ENCODE results near the gene CSTPP1.
"Not testable (repeated sequence)": the region's sequence is repeated elsewhere in the genome, so short reads cannot be mapped to it uniquely, and the experiment has no call there.

The CSTPP1 gene

DNA sequence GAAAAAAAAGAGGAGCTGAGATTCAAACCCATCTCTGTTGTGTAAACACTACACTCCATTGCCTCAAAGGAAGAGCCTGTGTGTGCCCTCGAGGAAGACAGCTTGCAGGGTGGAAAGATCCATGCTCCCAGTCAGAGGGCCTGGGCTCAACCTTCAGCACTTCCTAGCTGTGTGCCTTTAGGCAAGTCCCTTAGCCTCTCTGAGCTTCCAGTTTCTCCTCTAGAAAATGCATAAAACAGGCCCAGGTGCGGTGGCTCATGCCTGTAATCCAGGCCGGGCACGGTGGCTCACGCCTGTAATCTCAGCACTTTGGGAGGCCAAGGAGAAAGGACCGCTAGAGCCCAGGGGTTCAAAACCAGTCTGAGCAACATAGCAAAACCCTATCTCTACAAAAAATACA is 244.7 kb downstream of the CSTPP1 start:
- no peak for DNase-seq (ENCODE audit: low read depth)

DNA sequence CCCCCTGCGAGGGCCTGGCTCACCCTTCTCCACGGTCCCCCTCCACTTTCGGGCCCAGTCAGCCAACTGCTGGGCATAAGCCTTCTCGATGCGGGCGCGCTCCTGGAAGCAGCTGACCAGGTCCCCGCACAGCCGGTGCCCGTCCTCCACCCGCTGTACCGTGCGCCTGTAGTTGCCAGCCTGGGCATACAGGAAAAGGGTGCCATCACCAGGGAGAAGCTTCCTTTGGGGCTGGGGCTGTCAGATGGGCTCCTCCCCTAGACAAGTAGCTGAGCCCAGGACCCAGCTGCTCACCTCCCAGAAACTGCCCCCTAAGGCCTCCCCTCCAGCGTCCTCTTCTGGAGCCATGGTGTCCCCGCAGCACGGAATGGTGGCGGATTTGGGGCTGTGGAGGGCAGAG is 245.8 kb downstream of the CSTPP1 start:
- no peak for DNase-seq (ENCODE audit: low read depth)

DNA sequence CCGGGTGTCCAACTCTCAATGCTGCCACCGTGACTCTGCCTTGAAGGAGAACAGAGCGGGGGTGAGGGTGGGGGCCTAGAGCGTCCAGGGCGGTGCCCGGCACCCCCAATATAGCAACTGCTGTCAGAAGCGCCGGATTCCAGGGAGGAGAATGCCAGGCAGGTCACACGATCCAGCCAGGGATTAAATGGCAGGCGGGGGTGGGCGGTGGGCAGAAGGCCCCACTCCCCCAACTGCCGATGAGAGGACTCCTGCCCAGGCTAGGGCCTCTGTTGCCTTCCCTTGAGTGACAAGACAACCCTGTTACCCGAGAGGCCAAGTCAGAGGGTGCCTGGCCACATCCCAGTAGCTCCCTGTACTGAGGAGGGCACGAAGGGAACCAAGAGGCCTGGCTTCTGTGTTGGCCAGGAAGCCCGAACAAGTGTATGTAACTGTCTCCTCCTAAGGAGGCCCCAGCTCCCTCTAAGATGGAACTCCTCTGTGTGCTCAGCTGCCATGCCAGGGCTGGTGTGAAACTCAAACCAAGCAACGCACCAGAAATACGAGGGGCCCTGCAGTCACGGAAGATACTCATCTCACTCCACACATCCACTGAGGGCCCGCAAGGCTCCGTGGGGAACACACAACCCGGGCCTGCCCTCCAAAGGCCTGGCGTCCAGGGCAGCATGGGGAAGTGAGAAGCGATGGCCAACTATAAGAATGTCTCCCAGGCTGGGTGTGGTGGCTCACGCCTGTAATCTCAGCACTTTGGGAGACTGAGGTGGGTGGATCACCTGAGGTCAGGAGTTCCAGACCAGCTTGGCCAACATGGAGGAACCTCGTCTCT is 246.7 kb downstream of the CSTPP1 start:
- DNase-seq (ENCODE audit: low read depth) = no peak

DNA sequence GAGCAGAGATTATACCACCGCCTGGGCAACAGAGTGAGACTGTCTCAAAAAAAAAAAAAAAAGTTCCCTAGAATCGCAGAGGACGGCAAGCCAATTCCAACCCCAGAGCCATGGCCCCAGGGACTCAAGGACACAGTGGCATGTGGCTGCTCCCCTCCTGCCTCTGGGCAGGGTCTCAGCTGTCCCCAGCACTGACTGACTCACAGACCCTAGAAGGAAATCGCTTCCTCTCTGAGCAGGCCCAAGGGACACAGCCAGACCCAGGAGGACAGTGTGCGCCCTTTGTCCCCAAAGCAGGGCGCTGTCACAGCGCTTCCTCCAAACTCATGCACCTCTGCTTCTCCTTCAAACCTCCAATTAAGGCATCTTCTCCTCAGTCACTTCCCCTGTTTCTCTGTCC is 247.4 kb downstream of the CSTPP1 start:
- DNase-seq (ENCODE audit: low read depth) = no peak

DNA sequence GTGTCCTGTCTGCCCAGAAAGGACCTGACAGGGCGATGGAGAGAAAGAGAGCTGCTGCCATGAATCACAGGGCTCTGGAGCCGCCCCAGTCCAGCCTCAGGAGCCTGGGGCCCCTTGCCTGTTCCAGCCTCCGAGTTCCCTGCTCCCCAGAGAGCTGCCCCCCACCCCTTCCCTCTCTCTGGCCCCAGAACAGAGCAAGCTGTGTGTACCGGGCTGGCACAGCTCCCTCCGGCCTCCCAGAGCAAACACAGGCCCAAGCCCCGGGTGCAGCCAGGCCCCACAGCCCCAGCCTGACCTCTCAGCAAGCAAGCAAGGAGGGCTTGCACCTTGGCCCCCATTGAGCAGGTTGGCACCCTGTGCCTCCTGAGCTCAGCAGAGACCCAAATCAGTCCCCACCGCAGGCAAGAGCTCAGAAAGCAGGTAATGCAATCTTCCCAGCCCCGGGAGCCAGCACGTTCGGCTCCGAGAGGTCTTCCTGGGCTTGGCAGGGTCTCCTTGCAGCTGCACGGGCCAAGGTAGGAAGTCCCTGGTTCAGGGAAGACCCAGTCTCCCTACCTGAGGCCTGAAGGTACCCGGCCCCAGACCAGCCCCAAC is 248.2 kb downstream of the CSTPP1 start:
- no peak for DNase-seq (ENCODE audit: low read depth)

DNA sequence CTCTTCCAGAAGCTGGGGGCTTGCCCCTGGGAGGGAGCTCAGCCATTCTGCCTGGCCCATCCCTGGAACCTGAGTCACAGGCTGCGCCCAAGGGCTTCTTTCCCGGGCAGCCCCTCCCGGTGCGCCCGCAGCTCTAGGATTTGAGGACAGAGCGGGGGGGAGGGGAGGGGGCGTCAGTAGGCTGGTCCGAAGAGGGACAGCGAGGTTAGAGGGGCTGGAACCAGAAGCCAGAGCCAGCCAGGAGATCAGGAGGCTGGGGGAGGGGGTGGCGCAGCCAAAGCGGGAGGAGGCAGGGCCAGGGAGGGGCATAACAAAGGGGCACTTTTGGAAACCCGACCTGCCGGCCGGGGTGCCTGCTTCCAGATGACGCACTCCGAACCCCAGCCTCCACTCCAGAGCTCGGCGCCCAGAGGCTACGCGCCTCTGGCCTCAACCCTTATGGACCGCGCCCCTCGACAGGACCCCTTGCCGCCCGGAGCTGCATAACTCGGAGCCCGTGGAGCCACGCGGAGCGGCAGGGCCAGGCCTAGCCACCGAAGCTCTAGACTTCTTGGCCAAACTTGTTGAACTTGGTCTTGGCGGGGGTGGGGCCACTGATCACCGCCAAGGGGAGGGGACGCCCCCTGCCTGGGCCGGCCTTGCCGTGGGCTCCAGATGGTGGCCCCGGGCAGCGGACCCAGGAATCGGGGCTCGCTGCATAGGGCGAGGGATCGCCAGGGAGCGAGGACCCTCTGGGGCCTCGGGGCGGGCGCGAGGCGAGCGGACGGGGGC is 248.9 kb downstream of the CSTPP1 start:
- DNase-seq (ENCODE audit: low read depth) = no peak

DNA sequence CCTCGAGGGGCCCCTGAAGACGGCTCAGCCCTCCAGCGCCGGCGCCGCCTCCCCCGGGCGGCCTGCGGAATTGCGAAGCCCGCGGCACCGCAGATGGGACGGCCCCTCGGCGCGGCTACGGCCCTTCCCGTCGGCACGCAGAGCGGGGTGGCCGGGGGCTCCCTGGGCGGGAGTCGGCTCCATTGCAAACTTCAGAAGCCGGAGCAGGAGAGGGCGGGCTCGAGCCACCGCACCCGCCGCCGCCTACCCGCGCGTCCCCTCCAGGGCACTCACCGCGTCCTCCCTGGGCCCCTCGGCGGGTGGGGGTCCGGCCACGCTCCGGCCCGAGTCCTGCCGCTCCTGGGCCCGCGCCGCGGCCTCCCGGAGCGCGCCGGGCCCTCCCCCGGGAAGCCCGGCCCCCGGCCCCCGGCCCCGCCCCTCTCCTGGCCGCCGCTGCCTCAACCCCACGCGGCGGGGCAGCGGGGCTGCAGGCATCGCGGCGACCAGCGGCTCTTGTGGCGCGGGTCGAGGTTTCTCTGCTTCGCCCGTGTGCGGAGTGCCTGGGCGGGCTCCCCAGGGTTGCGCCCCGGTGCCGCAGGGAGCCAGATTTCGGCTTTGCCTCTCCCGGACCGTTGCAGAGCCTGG is 249.6 kb downstream of the CSTPP1 start, which contains the start of gene PACSIN3:
Gene PACSIN3 (minus strand): TSS at position 359 of the 624 bp plus-strand sequence. CDS start 3,707 bp downstream, outside the sequence.
- DNase-seq (ENCODE audit: low read depth) = no peak

DNA sequence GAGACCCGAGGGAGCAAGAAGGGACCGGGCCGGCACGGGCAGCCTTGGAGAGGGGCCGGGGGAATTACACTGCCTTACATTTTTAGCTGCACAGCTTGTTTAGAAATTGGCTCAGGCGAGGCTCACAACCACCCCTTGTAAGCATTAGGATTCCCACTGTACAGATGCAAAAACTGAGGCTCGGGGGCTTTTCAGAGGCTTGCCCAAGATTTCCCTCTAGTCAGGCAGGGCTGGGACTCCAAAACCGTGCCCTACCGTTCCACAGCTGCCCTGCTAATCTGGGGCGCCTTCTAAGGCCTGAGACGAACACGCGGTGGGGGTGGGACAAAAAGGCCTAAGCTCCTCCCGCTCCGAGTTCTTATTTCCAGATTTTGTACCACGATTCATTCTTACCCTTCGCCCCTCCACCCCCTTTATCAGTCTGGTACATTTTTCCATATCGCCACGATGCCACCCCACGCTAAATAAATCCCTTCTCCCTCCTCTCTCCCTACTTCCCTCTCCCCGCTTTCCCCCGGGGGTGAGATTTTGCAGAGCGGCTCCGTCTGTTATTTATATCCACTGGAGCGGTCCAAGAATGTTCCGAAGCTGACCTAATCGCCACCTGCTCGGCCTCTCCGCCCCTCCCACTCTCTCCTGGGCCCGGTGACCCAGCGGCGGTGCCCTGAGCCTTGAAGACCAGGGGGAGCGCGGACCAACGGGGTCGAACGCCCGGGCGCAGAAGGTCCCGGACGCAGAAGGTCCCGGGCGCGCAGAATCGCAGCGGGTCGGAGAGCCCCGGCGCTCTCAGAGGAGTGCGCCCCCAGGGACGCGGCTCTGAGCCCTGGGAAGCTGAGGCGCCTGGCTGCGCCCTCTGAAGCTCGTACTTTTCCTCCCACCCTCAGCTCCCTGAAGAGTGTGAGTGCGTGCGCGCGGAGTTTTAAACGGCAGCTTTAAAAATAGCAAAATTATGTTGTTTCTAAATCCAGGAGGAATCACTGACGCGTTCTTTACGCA is 250.4 kb downstream of the CSTPP1 start:
- no peak for DNase-seq (ENCODE audit: low read depth)

DNA sequence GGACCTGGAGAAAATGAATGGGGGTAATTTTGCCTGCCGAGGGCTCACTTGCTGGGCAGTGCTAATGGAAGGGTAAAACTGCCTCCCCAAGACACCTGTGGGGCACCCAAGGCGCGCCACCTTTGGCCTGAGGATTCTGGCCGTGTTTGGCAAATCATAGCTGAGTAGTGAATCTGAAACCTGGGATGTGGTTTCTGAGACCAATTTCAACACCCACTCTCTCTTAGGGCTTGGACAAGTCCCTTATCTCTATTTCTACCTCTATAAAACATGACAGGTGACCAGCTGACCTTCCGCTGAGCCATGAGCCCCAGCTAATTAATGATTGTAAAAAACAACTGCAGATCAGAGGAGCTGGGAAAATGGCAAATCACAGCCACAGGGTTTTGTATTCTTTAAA is 251.2 kb downstream of the CSTPP1 start:
- no peak for DNase-seq (ENCODE audit: low read depth)

DNA sequence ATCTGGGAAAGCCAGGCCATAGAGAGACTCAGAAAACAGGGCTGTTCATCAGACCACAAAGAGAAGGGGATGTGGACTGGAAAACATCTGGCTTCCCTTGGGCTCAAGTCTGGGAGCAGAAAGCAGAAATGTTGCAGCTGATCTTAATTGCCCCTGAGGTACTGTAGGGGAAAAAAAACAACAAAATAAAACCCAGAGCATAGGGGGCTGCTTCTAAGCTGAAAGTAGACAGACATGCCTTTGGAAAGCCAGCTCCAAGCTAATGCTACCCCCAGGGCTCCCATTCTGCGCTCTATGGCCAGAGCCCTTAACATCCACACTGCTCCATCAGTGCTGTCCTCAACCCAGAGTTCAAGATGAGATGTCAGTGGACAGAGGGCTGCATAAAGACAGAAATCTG is 251.7 kb downstream of the CSTPP1 start:
- DNase-seq (ENCODE audit: low read depth) = no peak

DNA sequence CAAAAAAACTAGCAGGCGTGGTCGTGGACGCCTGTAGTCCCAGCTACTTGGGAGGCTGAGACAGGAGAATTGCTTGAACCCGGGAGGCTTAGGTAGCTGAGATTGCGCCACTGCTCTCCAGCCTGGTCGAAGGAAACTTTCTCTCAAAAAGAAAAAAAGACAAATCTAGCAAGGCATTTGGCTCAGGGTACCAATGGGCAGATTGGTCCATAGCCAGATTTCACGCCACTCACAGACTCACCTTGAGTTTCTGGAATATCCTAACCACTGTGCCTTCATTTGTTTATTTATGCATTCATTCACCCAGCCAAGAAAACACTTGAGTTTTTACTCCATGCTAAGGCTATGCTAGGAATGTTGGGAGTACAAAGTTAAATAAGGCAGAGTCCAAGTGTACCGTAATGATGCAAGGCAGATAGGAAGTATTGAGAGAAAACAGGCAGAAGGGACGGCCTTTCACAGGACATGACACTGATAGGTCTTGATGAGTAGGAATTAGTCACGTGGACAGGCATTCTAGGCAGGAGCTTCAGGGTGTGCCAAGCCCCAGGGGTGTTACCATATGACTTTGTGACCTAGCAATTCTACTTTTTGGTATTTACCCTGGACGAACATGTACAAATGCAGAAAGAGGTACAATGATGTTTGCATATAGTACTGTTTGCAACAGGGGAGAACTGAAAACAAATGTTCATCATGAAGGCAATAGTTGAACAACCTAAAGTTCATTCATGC is 252.7 kb downstream of the CSTPP1 start:
- DNase-seq (ENCODE audit: low read depth) = no peak

DNA sequence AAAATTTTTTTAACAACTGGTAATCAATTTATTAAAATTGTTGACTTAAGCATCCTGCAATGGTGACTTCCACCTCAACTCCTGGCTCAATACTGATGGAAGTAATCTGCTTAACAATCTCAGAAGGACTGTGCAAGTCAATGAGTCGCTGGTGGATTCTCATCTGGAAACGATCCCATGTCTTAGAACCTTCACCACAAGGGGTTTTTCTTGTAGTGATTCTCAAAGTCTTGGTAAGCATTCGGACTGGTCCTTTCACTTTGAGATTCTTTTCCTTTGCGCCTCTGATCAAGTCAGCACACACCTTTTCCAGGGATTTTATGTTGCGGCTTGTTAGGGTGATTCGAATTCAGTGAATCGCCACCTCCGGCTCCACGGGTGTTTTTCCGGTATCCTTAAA is 254.6 kb downstream of the CSTPP1 start:
- DNase-seq (ENCODE audit: low read depth) = not testable (repeated sequence)

DNA sequence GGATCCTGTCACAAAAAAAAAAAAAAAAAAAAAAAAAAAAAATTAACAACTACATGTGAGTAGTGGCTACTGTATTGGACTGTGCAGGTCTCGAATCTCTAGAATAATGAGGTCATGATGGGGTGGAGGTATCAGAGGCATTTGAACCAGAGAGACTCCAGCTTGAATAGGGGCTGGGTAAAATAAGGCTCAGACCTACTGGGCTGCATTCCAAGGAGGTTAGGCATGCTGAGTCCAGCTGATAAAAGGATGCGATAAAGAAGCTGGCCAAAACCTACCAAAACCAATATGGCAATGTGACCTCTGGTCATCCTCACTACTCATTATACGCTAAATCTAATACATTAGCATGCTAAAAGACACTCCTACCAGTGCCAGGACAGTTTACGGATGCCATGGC is 255.6 kb downstream of the CSTPP1 start:
- DNase-seq (ENCODE audit: low read depth) = no peak

DNA sequence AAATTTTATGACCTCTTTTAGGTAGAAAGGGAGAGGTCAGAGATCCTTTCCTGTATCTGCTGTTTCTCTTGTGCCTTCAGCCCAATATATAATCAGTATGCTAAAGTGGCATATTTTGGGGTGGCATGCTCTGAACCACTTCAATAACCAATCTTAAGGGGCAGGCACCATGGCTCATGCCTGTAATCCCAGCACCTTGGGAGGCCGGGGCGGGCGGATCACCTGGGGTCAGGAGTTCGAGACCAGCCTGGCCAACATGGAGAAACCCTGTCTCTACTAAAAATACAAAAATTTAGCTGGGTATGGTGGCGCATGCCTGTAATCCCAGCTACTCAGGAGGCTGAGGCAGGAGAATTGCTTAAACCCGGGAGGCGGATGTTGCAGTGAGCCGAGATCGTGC is 261.6 kb downstream of the CSTPP1 start:
- DNase-seq (ENCODE audit: low read depth) = not testable (repeated sequence)

DNA sequence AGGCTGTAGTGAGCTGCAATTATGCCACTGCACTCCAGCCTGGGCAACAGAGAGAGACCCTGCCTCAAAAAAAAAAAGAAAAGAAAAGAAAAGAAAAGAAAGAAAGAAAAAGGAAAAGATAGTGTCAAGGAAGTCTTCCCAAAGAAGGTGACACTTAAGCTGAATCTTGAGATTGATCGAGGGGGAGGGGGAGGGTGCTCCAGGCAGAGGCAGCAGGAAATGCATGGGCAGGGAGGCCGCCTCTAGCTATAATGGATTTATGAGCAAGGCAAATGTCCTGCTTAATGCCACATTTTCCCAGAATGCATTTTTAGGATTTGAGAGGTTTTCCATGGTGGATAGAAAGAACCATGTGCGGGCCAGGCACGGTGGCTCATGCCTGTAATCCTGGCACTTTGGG is 264.5 kb downstream of the CSTPP1 start:
- no peak for DNase-seq (ENCODE audit: low read depth)

DNA sequence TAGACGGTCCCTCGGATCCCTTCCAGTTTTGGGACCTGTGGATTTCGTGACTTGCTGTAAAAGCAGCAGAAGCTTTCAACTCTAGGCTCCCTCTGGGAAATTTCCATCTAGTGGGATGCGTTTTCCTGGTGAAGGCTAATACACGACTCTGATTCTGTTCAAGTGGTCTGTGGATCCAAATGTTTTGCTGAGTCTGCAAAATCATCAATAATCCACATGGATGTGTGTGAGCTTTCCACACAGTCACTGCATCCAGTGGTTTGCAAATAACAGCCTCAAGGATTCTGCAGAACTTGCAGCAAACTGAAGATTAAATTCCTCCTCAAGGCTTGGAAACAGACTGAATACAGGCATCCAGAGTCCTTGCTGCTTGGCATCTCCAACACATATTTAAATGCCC is 266.0 kb downstream of the CSTPP1 start:
- DNase-seq (ENCODE audit: low read depth) = no peak

DNA sequence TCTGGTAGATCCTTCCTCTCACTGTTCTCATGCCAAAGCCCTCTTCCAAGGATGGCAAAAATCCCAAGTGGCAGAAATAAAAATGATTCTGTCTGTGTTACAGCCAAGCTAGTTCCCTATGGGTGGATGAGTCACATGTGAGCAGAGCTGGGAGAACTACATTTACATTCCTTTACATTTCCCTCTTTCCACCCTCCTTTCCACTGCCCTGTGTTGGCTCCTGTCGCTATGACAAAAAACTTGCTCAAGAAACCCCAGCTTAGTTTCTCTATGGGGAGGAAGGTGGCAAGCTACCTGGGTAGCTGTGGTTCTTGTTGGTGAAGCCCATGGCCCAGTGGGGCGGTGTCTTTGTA is 268.1 kb downstream of the CSTPP1 start:
- no peak for DNase-seq (ENCODE audit: low read depth)

DNA sequence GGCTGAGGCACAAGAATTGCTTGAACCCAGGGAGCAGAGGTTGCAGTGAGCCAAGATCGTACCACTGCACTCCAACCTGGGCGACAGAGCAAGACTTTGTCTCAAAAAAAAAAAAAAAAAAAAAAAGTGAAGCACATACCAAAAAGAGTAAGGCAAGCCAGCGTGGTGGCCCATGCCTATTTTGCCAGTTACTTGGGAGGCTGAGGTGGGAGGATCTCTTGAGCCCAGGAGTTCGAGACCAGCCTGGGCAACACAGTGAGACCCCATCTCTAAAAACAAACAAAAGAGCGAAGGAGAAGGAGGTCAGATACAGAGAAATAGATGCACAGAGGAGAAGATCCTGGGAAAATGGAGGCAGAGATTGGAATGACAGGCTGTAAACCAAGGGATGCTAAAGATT is 270.0 kb downstream of the CSTPP1 start:
- DNase-seq (ENCODE audit: low read depth) = not testable (repeated sequence)

DNA sequence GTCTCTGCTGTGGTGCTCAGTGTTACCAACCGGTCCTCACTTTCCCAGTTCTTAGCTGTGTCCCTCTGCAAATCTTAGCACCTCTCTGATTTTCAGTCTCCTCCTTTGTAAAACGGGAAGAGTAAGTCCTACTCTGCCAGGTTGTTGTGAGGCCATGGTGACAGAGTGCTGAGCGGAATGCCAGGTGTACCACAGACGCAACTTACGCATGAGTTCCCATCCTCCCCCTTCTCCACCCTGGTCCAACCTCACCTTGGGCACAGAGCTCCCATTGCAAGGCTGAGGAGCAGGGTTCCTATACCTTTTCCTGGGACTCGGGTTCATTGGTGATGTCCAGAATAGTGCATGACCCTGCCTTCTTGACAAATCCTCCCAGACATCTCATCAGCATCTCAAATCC is 270.9 kb downstream of the CSTPP1 start:
- no peak for DNase-seq (ENCODE audit: low read depth)

DNA sequence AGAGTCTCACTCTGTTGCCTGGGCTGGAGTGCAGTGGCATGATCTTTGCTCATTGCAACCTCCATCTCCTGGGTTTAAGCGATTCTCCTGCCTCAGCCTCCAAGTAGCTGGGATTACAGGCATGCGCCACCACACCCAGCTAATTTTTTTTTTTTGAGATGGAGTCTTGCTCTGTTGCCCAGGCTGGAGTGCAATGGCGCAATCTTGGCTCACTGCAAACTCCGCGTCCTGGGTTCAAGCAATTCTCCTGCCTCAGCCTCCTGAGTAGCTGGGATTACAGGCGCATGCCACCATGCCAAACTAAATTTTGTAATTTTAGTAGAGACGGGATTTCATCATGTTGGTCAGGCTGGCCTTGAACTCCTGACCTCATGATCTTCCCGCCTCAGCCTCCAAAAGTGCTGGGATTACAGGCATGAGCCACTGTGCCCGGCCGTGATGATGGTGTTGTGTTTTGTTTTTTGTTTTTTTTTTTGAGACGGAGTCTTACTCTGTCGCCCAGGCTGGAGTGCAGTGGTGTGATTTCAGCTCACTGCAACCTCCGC is 271.5 kb downstream of the CSTPP1 start:
- DNase-seq (ENCODE audit: low read depth) = not testable (repeated sequence)

Data from activated T-helper 1 cell treated with Interleukin-2 at 50 U/mL for 16 hours (primary cell).